HFFc6 (cell line): ENCODE measurements around the gene ANO4. TPM values are rescaled to one million over a fixed set of nuclear protein-coding genes. Genes with fewer than 3 reads are reported as not detected.

Experiments
- DNase-seq: peaks from one replicate; pipeline ENCODE4 v3.0.0-alpha.2; 2018
- H3K27ac Mint-ChIP-seq: 2 replicates; pipeline ENCODE4 v1.8.0; 2020; ENCODE audit warnings: mild to moderate bottlenecking, mixed read lengths
- H3K27me3 Mint-ChIP-seq: 2 replicates; pipeline ENCODE4 v1.8.0; 2021; ENCODE audit warnings: mild to moderate bottlenecking, moderate library complexity, mixed read lengths; ENCODE audit not compliant: insufficient read depth
- H3K36me3 Mint-ChIP-seq: 2 replicates; pipeline ENCODE4 v1.8.0; 2021; ENCODE audit warnings: low read depth, mixed read lengths
- H3K4me1 Mint-ChIP-seq: 2 replicates; pipeline ENCODE4 v1.8.0; 2020; ENCODE audit warnings: low read depth, mixed read lengths
- H3K4me3 Mint-ChIP-seq: 2 replicates; pipeline ENCODE4 v1.8.0; 2020; ENCODE audit warnings: mild to moderate bottlenecking, moderate library complexity, mixed read lengths
- H3K9me3 Mint-ChIP-seq: 2 replicates; pipeline ENCODE4 v1.8.0; 2020; ENCODE audit warnings: mild to moderate bottlenecking, mixed read lengths
- total RNA-seq, 6 experiments: library from RNA; stranded (reverse); fragmentation: NEBNext Ultra II Directional; extraction: Animal tissue kit (Norgen Biotek cat#: 25700); gene quantifications; 2 replicates in 1 of 6; 3 replicates in 5 of 6; pipeline ENCODE4 v1.2.3, GENCODE V29; 2021
- TF ChIP-seq, protein P1 (sequence below): fragments of 200-600 bp; sonication (generic); IDR thresholded peaks from 2 replicates; pipeline ENCODE4 v1.5.0; 2021; ENCODE audit warnings: antibody characterized with exemption, mild to moderate bottlenecking

ANO4 gene
- total RNA-seq, 6 experiments from 2014 or later, result not detected

DNA sequence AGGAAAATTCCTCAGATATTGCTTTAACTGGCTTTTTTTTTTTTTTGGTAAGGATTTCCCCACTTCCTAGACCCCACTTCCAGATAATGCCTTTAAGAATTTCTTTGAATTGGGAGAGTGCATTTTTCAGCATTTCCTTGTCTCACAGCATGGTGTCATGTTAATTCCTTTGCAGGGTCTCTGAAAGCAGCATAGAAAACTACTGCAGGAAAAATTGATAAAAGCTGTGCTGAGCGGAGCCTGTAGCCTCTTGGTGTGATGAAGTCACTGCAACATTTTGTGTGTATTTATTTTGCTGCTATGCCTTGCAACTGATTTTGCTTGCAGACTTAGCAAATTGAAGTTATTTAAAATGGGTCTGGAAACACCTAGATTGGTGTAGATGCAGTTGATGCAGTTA is 2.7 kb downstream of the ANO4 start:
- Mint-ChIP-seq H3K27me3 (peaks cover 5% of the 10 kb centered on the region), H3K4me1 (no peaks in the 10 kb centered on the region), H3K27ac (no peak overlapping the region), H3K4me3 (no peak overlapping the region), H3K9me3 (peaks cover 43% of the 10 kb centered on the region), H3K36me3 (no peaks in the 10 kb centered on the region)
- TF ChIP-seq, protein P1, sequence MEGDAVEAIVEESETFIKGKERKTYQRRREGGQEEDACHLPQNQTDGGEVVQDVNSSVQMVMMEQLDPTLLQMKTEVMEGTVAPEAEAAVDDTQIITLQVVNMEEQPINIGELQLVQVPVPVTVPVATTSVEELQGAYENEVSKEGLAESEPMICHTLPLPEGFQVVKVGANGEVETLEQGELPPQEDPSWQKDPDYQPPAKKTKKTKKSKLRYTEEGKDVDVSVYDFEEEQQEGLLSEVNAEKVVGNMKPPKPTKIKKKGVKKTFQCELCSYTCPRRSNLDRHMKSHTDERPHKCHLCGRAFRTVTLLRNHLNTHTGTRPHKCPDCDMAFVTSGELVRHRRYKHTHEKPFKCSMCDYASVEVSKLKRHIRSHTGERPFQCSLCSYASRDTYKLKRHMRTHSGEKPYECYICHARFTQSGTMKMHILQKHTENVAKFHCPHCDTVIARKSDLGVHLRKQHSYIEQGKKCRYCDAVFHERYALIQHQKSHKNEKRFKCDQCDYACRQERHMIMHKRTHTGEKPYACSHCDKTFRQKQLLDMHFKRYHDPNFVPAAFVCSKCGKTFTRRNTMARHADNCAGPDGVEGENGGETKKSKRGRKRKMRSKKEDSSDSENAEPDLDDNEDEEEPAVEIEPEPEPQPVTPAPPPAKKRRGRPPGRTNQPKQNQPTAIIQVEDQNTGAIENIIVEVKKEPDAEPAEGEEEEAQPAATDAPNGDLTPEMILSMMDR, result no peak
- no peak for DNase-seq

DNA sequence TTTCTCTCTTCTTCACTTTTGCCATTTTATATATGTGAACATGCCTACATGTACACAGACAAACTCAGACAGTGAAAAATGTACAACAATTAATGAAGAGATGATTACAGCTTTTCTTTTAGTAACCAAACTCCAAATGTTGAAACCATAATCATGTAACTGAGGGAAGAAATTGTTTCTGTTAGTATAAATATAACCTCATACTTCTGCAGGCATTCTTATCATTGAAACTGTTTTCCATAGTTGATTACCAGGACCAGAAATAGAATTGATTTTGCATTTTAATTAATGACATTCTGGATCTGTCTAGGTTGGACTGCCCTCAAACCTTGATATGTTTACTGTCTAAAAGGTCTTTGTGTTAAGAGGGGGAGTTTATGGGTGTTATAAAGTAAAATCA is 3.2 kb downstream of the ANO4 start:
- H3K4me1 Mint-ChIP-seq, result no peaks in the 10 kb centered on the region
- H3K27me3 Mint-ChIP-seq, result peaks cover 5% of the 10 kb centered on the region
- TF ChIP-seq, protein P1, result no peak
- peaks cover 46% of the 10 kb centered on the region for H3K9me3 Mint-ChIP-seq
- H3K36me3 Mint-ChIP-seq, result no peaks in the 10 kb centered on the region
- H3K4me3 Mint-ChIP-seq, result no peak overlapping the region
- no peak overlapping the region for H3K27ac Mint-ChIP-seq
- DNase-seq, result no peak

DNA sequence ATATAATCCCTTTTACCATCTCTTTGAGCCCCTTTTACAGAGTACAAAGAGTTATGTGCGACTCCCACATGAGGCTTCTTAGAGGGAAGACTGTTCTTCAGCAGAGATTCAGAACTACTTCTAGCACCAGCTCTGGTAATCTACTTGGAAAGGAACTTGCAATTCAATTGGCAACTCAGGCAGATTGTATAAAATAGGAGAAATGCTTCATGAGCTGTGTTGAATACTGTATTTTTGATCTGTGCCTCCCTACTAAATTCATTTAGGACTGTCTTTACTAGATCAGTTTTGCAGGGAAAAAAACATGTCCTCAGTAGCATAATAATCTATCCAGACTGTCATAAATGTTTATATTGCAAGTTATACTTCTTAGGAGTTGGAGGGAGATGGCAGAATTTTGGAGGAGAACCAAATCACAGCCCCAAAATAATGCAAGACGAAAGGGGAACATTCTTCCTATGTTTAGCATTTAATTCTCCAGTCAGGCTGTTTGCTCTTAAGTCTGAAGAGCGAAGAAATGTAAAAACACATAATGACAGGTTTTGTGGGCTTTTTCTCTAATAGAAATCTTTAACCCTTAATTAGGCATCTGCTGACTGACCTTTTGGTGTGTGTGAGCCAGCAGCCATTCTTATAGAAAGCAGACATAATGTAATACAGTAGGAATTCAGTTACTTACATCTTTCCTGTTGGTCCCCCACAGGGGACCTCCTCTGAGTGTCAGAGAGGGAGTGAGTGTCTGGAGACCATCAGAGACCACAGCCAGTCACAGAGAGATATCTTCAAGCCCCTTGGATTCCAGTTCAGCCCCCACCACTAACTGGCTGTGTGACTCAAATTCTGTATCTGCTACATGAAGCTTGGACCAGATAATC is 3.9 kb downstream of the ANO4 start:
- Mint-ChIP-seq H3K9me3 (peaks cover 50% of the 10 kb centered on the region), H3K36me3 (no peaks in the 10 kb centered on the region), H3K4me1 (no peaks in the 10 kb centered on the region), H3K4me3 (no peak overlapping the region), H3K27ac (no peak overlapping the region), H3K27me3 (peaks cover 5% of the 10 kb centered on the region)
- DNase-seq, result no peak
- TF ChIP-seq, protein P1, result no peak

DNA sequence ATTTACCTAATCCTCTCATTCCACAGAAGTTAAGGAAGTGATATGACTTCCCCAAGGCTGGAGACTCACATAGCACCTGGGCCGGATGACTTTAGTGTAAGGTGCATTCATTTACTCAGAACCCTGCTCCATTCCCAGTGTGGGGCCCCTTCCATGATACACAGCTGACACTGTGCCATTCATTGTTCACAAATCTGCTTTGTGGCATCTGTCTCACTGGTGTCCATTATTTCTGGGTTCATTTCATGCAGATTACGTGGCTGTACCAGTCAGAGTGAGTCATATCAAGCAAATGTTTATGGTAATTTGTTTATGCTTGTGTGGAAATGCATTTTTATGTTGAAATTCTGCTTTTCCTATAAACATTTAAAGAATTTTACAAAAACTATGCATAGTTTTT is 5.2 kb downstream of the ANO4 start:
- Mint-ChIP-seq H3K4me3 (no peak overlapping the region), H3K27me3 (peaks cover 5% of the 10 kb centered on the region), H3K4me1 (no peaks in the 10 kb centered on the region), H3K9me3 (peaks cover 58% of the 10 kb centered on the region), H3K36me3 (no peaks in the 10 kb centered on the region), H3K27ac (no peak overlapping the region)
- TF ChIP-seq, protein P1, result no peak
- DNase-seq, result no peak

DNA sequence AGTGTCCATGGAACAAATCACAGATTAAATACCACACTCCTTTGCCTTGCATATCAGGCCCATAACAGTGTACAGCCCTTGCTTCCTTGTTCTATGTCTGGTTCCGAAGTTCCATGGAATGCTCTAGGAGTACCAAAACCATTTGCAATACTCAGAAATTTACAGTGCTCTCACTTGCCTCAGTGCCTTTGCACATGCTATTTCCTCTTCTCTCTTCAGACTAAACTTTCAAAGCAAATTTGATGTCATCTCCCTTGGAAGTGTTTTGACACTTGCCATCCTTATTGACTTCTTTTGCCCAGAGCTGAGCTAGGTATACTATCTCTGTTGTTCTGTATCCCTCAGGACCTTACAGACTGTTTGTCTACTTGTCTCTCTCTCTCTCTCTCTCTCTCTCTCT is 6.1 kb downstream of the ANO4 start:
- no peak for DNase-seq
- H3K9me3 Mint-ChIP-seq, result peaks cover 58% of the 10 kb centered on the region
- TF ChIP-seq, protein P1, result no peak
- H3K4me1 Mint-ChIP-seq, result no peaks in the 10 kb centered on the region
- no peak overlapping the region for H3K4me3 Mint-ChIP-seq
- H3K36me3 Mint-ChIP-seq, result no peaks in the 10 kb centered on the region
- no peak overlapping the region for H3K27ac Mint-ChIP-seq
- peaks cover 4% of the 10 kb centered on the region; the same call in 1 of the 2 replicates for H3K27me3 Mint-ChIP-seq
